ENCODE results near the gene GRK2. TPM values are rescaled to one million over a fixed set of nuclear protein-coding genes. Genes with fewer than 3 reads are reported as not detected.

GRK2 gene
- total and polyA plus RNA-seq, 9 of the 15 experiments (the other 6 are each of a cell fraction or from before 2014, with no cell fraction given): 0.24 to 95.8 (median 56.5) TPM

DNA sequence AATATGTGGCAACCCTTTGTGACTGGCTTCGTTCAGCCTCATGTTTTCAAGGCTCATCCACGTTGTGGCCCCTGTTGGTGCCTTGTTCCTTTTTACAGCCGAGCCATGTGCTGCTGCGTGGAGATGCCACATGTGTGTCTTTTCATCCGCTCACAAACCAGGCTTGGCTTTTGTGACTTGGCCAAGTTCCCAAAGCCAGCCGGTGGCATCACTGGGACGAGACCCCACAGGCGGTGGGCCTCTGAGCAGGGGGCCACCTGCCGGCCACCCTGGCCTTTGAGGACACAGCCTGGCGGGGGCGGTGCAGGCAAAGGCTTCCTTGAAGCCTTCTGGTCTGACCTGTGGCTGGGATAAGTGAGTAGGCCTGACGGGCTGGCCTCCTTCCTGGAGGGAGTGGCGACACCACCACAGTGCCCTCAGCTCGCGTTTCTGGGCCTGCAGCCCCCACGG is 10.5 kb downstream of the GRK2 start:
- POLR2A ChIA-PET: interaction anchor here (0.7 to 2.1 kb wide), 5 partner anchors 9 to 106 kb away, joined by 3 to 29 read pairs (median 5); partner anchors contain the start of gene ANKRD13D
- peaks cover 74% of the 10 kb centered on the region for H3K79me2 ChIP-seq (ENCODE audit: control insufficient read depth, insufficient read depth, low read length)
- TF ChIP-seq, protein P1, sequence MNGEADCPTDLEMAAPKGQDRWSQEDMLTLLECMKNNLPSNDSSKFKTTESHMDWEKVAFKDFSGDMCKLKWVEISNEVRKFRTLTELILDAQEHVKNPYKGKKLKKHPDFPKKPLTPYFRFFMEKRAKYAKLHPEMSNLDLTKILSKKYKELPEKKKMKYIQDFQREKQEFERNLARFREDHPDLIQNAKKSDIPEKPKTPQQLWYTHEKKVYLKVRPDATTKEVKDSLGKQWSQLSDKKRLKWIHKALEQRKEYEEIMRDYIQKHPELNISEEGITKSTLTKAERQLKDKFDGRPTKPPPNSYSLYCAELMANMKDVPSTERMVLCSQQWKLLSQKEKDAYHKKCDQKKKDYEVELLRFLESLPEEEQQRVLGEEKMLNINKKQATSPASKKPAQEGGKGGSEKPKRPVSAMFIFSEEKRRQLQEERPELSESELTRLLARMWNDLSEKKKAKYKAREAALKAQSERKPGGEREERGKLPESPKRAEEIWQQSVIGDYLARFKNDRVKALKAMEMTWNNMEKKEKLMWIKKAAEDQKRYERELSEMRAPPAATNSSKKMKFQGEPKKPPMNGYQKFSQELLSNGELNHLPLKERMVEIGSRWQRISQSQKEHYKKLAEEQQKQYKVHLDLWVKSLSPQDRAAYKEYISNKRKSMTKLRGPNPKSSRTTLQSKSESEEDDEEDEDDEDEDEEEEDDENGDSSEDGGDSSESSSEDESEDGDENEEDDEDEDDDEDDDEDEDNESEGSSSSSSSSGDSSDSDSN (IDR thresholded peaks at IDR 0.05; ENCODE audit: borderline replicate concordance in 1 of 2, low read depth in 2 of 2, low read length in 2 of 2): peak in 1 of 2 experiments; percentile 36; a peak in 1 of 4 replicates
- TF ChIP-seq JUN (IDR thresholded peaks at IDR 0.05; ENCODE audit: borderline replicate concordance, low read depth, low read length): no peak
- no peak for TF ChIP-seq JUN (CRISPR knock-in tag; IDR thresholded peaks at IDR 0.05; ENCODE audit: borderline replicate concordance)
- peak; percentile 7 for TF ChIP-seq HNRNPLL (IDR thresholded peaks at IDR 0.05; ENCODE audit: low read depth, low read length, poor library complexity, severe bottlenecking)
- TF ChIP-seq, protein P2, sequence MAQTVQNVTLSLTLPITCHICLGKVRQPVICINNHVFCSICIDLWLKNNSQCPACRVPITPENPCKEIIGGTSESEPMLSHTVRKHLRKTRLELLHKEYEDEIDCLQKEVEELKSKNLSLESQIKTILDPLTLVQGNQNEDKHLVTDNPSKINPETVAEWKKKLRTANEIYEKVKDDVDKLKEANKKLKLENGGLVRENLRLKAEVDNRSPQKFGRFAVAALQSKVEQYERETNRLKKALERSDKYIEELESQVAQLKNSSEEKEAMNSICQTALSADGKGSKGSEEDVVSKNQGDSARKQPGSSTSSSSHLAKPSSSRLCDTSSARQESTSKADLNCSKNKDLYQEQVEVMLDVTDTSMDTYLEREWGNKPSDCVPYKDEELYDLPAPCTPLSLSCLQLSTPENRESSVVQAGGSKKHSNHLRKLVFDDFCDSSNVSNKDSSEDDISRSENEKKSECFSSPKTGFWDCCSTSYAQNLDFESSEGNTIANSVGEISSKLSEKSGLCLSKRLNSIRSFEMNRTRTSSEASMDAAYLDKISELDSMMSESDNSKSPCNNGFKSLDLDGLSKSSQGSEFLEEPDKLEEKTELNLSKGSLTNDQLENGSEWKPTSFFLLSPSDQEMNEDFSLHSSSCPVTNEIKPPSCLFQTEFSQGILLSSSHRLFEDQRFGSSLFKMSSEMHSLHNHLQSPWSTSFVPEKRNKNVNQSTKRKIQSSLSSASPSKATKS (CRISPR knock-in tag; IDR thresholded peaks at IDR 0.05): no peak
- no peak for TF ChIP-seq ZNF584 (CRISPR knock-in tag; IDR thresholded peaks at IDR 0.05; ENCODE audit: low read depth)
- TF ChIP-seq CREM (IDR thresholded peaks at IDR 0.05; ENCODE audit: low read depth): no peak
- 0 out of 4 replicates have a peak, but pooled peaks of 1 of the 2 experiments have one; percentile 51 for TF ChIP-seq FOXA3 (CRISPR knock-in tag; conservative IDR thresholded peaks at IDR 0.05 in 1 of 2, IDR thresholded peaks at IDR 0.05 in 1 of 2)
- TF ChIP-seq L3MBTL2 (IDR thresholded peaks at IDR 0.05): peak; percentile 85
- TF ChIP-seq GABPB2 (CRISPR knock-in tag; conservative IDR thresholded peaks at IDR 0.05): no peak
- no peak for TF ChIP-seq SP2 (IDR thresholded peaks at IDR 0.05; ENCODE audit: extremely low read depth, low read depth, low read length, poor library complexity, severe bottlenecking)
- TF ChIP-seq CBFB (CRISPR knock-in tag; IDR thresholded peaks at IDR 0.05): no peak
- TF ChIP-seq RAD21 (CRISPR knock-in tag; conservative IDR thresholded peaks at IDR 0.05 in 1 of 2, IDR thresholded peaks at IDR 0.05 in 1 of 2): peak; percentile 62 to 71
- no peak for TF ChIP-seq MAFG (tag; conservative IDR thresholded peaks at IDR 0.05)

More for the DNA sequence above, 10.5 kb downstream of the GRK2 start:
- peaks cover 27 to 89% of the 10 kb centered on the region in 2 experiments for H3K4me1 ChIP-seq (replicated peaks in 1 of 2; ENCODE audit: control insufficient read depth in 2 of 2, insufficient read depth in 2 of 2, low read length in 2 of 2)
- peaks cover 81% of the 10 kb centered on the region; the same call in 2 of the 3 replicates for H3K36me3 ChIP-seq (ENCODE audit: control insufficient read depth, insufficient read depth, low read length)
- no peaks in the 10 kb centered on the region; the same call in 1 of the 2 replicates for H4K20me1 ChIP-seq (replicated peaks; ENCODE audit: control insufficient read depth, insufficient read depth, low read length)
- peak; percentile 66 to 85 (median 74) for DNase-seq (ENCODE audit: extremely low read depth in 1 of 4, low spot score in 3 of 4)
- H3K9me3 ChIP-seq (replicated peaks; ENCODE audit: control insufficient read depth, insufficient read depth, low read depth, low read length): no peaks in the 10 kb centered on the region
- FAIRE-seq: peak; percentile 83
- H3K9ac ChIP-seq (ENCODE audit: insufficient read depth in 1 of 2, low read depth in 2 of 2, low read length in 2 of 2): peak overlapping the region; percentile 82 to 93
- no peaks in the 10 kb centered on the region for H3K27me3 ChIP-seq (ENCODE audit: control insufficient read depth in 2 of 2, insufficient read depth in 2 of 2, low read length in 2 of 2)
- H3K27ac ChIP-seq (ENCODE audit: extremely low read depth, low read depth, low read length): peak overlapping the region; percentile 95
- 18% methylated on average over 14 of the region's 16 CpGs for WGBS (ENCODE audit: insufficient coverage, low coverage, missing lambda C conversion rate)
- H3K4me3 ChIP-seq: peak overlapping the region; percentile 37
- H3K9me1 ChIP-seq (ENCODE audit: control insufficient read depth, insufficient read depth, low read length): no peaks in the 10 kb centered on the region
- intact Hi-C loops (cut with micrococcal nuclease) (loop anchor here (1.0 kb wide), 3 partner anchors 11 to 40 kb away; no protein-coding TSS in a partner anchor), in situ Hi-C loops (cut with MboI) (loop anchor here (5.0 kb wide), 1 partner anchor 35 kb away; no protein-coding TSS in a partner anchor)
- peak overlapping the region; percentile 82 for H3K4me2 ChIP-seq (ENCODE audit: insufficient read depth, low read length)
- BruUV-seq (replicated peaks): no TSS peak
- peak overlapping the region; percentile 30; the same call in 1 of the 2 replicates for H2AFZ ChIP-seq (ENCODE audit: low read depth, low read length)
- CTCF ChIA-PET (ENCODE audit: low intra/inter-chr PET ratio): interaction anchor here (0.6 to 1.7 kb wide), 2 partner anchors 40 to 201 kb away, joined by 4 to 6 read pairs; no protein-coding TSS in a partner anchor
- peak; percentile 85 for ATAC-seq

Data from K562 (cell line).